Ectodermal cell (in vitro differentiated cells): Measurements from ENCODE around the gene WDR41.

ENCODE experiments used
- H3K27ac ChIP-seq: 2 replicates; pipeline ENCODE4 v1.7.0; 2013; ENCODE audit warnings: mild to moderate bottlenecking, low read depth, low read length; ENCODE audit not compliant: insufficient read depth, poor library complexity, severe bottlenecking
- H3K27me3 ChIP-seq: 2 replicates; pipeline ENCODE4 v1.7.0; 2013; ENCODE audit warnings: mild to moderate bottlenecking, low read length; ENCODE audit not compliant: insufficient read depth, control insufficient read depth, poor library complexity, severe bottlenecking
- H3K36me3 ChIP-seq: one replicate; pipeline ENCODE4 v1.7.0; 2013; ENCODE audit warnings: low read length; ENCODE audit not compliant: control insufficient read depth, insufficient read depth
- H3K4me1 ChIP-seq: one replicate; pipeline ENCODE4 v1.7.0; 2013; ENCODE audit warnings: low read length; ENCODE audit not compliant: control insufficient read depth, insufficient read depth
- H3K4me3 ChIP-seq: 2 replicates; pipeline ENCODE4 v1.7.0; 2013; ENCODE audit warnings: low read depth, low read length, control low read depth; ENCODE audit not compliant: insufficient read depth
- H3K9me3 ChIP-seq: 2 replicates; pipeline ENCODE4 v1.7.0; 2013; ENCODE audit warnings: mild to moderate bottlenecking, low read length, moderate library complexity; ENCODE audit not compliant: control insufficient read depth
- WGBS, 2 experiments: methylation state at CpG; one replicate each; pipeline ENCODE4 v1.1.7; 2013; ENCODE audit warnings: missing lambda C conversion rate in 2 of 2; 5-methylcytosine and 5-hydroxymethylcytosine counted together

WDR41 gene

GRCh38 chr5:77418162-77418561, 74.0 kb downstream of the WDR41 start:
- Histone ChIP-seq H3K4me3 (no peak overlapping the region), H3K27me3 (no peaks in the 10 kb centered on the region), H3K4me1 (no peaks in the 10 kb centered on the region), H3K9me3 (no peaks in the 10 kb centered on the region), H3K36me3 (no peaks in the 10 kb centered on the region), H3K27ac (no peak overlapping the region)
- WGBS, 2 experiments: 92 to 93% methylated on average over 5 of the region's 5 CpGs

- no peak overlapping the region for H3K27ac ChIP-seq
- 86 to 100% methylated on average over 1 of the region's 7 CpGs for WGBS, 2 experiments
- no peaks in the 10 kb centered on the region for H3K4me1 ChIP-seq
- no peaks in the 10 kb centered on the region for H3K27me3 ChIP-seq
- H3K9me3 ChIP-seq: no peaks in the 10 kb centered on the region
- no peak overlapping the region for H3K4me3 ChIP-seq
- no peaks in the 10 kb centered on the region for H3K36me3 ChIP-seq
Measured at GRCh38 chr5:77413049-77413448, 79.1 kb downstream of the WDR41 start.

- Histone ChIP-seq H3K36me3 (no peaks in the 10 kb centered on the region), H3K9me3 (no peaks in the 10 kb centered on the region), H3K4me3 (no peak overlapping the region), H3K4me1 (no peaks in the 10 kb centered on the region), H3K27me3 (no peaks in the 10 kb centered on the region), H3K27ac (no peak overlapping the region)
- 92 to 94% methylated on average over 10 of the region's 10 CpGs for WGBS, 2 experiments
Measured at GRCh38 chr5:77409870-77410621, 82.1 kb downstream of the WDR41 start.

GRCh38 chr5:77407152-77407551, 85.0 kb downstream of the WDR41 start:
- WGBS, 2 experiments: 96% methylated on average over 10 of the region's 10 CpGs
- Histone ChIP-seq H3K4me3 (no peak overlapping the region), H3K4me1 (no peaks in the 10 kb centered on the region), H3K36me3 (no peaks in the 10 kb centered on the region), H3K27ac (no peak overlapping the region), H3K9me3 (no peaks in the 10 kb centered on the region), H3K27me3 (no peaks in the 10 kb centered on the region)

GRCh38 chr5:77402796-77403195, 89.3 kb downstream of the WDR41 start:
- H3K36me3 ChIP-seq: no peaks in the 10 kb centered on the region
- no peak overlapping the region for H3K27ac ChIP-seq
- no peak overlapping the region for H3K4me3 ChIP-seq
- H3K27me3 ChIP-seq: no peaks in the 10 kb centered on the region
- H3K9me3 ChIP-seq: no peaks in the 10 kb centered on the region
- no peaks in the 10 kb centered on the region for H3K4me1 ChIP-seq
- 97 to 98% methylated on average over 6 of the region's 6 CpGs for WGBS, 2 experiments

GRCh38 chr5:77400645-77401044, 91.5 kb downstream of the WDR41 start:
- Histone ChIP-seq H3K27me3 (no peaks in the 10 kb centered on the region), H3K27ac (no peak overlapping the region), H3K9me3 (no peaks in the 10 kb centered on the region), H3K4me3 (no peak overlapping the region), H3K36me3 (no peaks in the 10 kb centered on the region), H3K4me1 (no peaks in the 10 kb centered on the region)
- WGBS, 2 experiments: 87 to 100% methylated on average over 1 of the region's 1 CpG

GRCh38 chr5:77398896-77399295, 93.2 kb downstream of the WDR41 start:
- Histone ChIP-seq H3K9me3 (no peaks in the 10 kb centered on the region), H3K27ac (no peak overlapping the region)
- WGBS, 2 experiments: 93 to 95% methylated on average over 8 of the region's 8 CpGs

GRCh38 chr5:77398458-77398857, 93.7 kb downstream of the WDR41 start:
- H3K4me1 ChIP-seq: no peaks in the 10 kb centered on the region
- no peaks in the 10 kb centered on the region for H3K36me3 ChIP-seq
- H3K4me3 ChIP-seq: no peak overlapping the region
- 94 to 96% methylated on average over 11 to 13 of the region's 13 CpGs for WGBS, 2 experiments
- H3K27me3 ChIP-seq: no peaks in the 10 kb centered on the region
- no peaks in the 10 kb centered on the region for H3K9me3 ChIP-seq
- H3K27ac ChIP-seq: no peak overlapping the region

More at GRCh38 chr5:77398896-77399295, 93.2 kb downstream of the WDR41 start:
- H3K36me3 ChIP-seq: no peaks in the 10 kb centered on the region
- H3K27me3 ChIP-seq: no peaks in the 10 kb centered on the region
- no peak overlapping the region for H3K4me3 ChIP-seq
- no peaks in the 10 kb centered on the region for H3K4me1 ChIP-seq

- H3K4me1 ChIP-seq: no peaks in the 10 kb centered on the region
- H3K27me3 ChIP-seq: no peaks in the 10 kb centered on the region
- WGBS, 2 experiments: 83 to 90% methylated on average over 5 of the region's 5 CpGs
- no peaks in the 10 kb centered on the region for H3K36me3 ChIP-seq
- no peak overlapping the region for H3K27ac ChIP-seq
- no peak overlapping the region for H3K4me3 ChIP-seq
- H3K9me3 ChIP-seq: no peaks in the 10 kb centered on the region
Measured at GRCh38 chr5:77397686-77398292, 94.3 kb downstream of the WDR41 start.

- no peaks in the 10 kb centered on the region for H3K27me3 ChIP-seq
- 90 to 100% methylated on average over 1 of the region's 1 CpG for WGBS, 2 experiments
Measured at GRCh38 chr5:77396017-77396416, 96.1 kb downstream of the WDR41 start.

More at GRCh38 chr5:77396017-77396416, 96.1 kb downstream of the WDR41 start:
- H3K27ac ChIP-seq: no peak overlapping the region
- H3K36me3 ChIP-seq: no peaks in the 10 kb centered on the region
- no peak overlapping the region for H3K4me3 ChIP-seq
- H3K4me1 ChIP-seq: no peaks in the 10 kb centered on the region
- H3K9me3 ChIP-seq: no peaks in the 10 kb centered on the region
